Suprapubic skin (tissue), 4 donors: ENCODE measurements around the gene SCYL1. TPM values are rescaled to one million over a fixed set of nuclear protein-coding genes. Genes with fewer than 3 reads are reported as not detected.

Experiments used
- DNase-seq, 2 donors: peaks; one replicate each; pipeline ENCODE4 v3.0.0-alpha.2; 2019; ENCODE audit warnings: low spot score in 2 of 2
- H3K27ac ChIP-seq: fragments of 200-600 bp; sonication (generic); one replicate; pipeline ENCODE4 v1.5.1; 2019
- H3K27me3 ChIP-seq: fragments of 200-600 bp; sonication (generic); one replicate; pipeline ENCODE4 v1.5.1; 2019
- H3K36me3 ChIP-seq: fragments of 200-600 bp; sonication (generic); one replicate; pipeline ENCODE4 v1.5.1; 2019
- H3K4me1 ChIP-seq: fragments of 200-600 bp; sonication (generic); one replicate; pipeline ENCODE4 v1.5.1; 2019
- H3K4me3 ChIP-seq: fragments of 200-600 bp; sonication (generic); one replicate; pipeline ENCODE4 v1.5.1; 2019; ENCODE audit warnings: mild to moderate bottlenecking
- H3K9me3 ChIP-seq: fragments of 200-600 bp; sonication (generic); one replicate; pipeline ENCODE4 v1.5.1; 2019
- CTCF ChIP-seq, 2 donors: fragments of 200-600 bp in 1 of 2; fragments of 450-650 bp in 1 of 2; sonication (generic) in 1 of 2; IDR thresholded peaks; one replicate each; pipeline ENCODE4 v1.5.1; 2016 to 2019; ENCODE audit warnings: antibody characterized with exemption in 2 of 2, mild to moderate bottlenecking in 1 of 2, moderate library complexity in 1 of 2
- EP300 ChIP-seq: sonication (generic); formaldehyde crosslinking; IDR thresholded peaks from one replicate; pipeline ENCODE4 v1.6.1; 2017; ENCODE audit warnings: antibody characterized with exemption
- POLR2A ChIP-seq, 2 donors: fragments of 450-650 bp; IDR thresholded peaks; one replicate each; pipeline ENCODE4 v1.6.1; 2017; ENCODE audit warnings: antibody characterized with exemption in 2 of 2, mild to moderate bottlenecking in 2 of 2, moderate library complexity in 2 of 2
- POLR2AphosphoS5 ChIP-seq, 3 donors: sonication (generic); formaldehyde crosslinking; IDR thresholded peaks; one replicate each; pipeline ENCODE4 v1.6.1; 2017; ENCODE audit warnings: antibody characterized with exemption in 3 of 3
- WGBS: methylation state at CpG from one replicate; pipeline ENCODE4 v1.1.5; 2018; 5-methylcytosine and 5-hydroxymethylcytosine counted together
- total RNA-seq, 4 donors: library from RNA; depleted of rRNA; stranded (reverse); fragments of >200 nt; gene quantifications; one replicate each; pipeline ENCODE4 v1.1.0, GENCODE V29; 2016

SCYL1 gene
- total RNA-seq, 4 donors from 2014 or later = 63.2 to 83.6 (median 78.4) TPM

- DNase-seq = no peak
- 95% methylated on average over 6 of the region's 10 CpGs for WGBS
- TF ChIP-seq POLR2A (IDR thresholded peaks at IDR 0.05) (no peak), POLR2AphosphoS5 (IDR thresholded peaks at IDR 0.05) (no peak), CTCF (IDR thresholded peaks at IDR 0.05) (no peak), EP300 (no peak)
- no peaks in the 10 kb centered on the region for H3K27me3 ChIP-seq
- no peak overlapping the region for H3K27ac ChIP-seq
- peaks cover 41% of the 10 kb centered on the region for H3K4me1 ChIP-seq
- H3K36me3 ChIP-seq = peaks cover 33% of the 10 kb centered on the region
- no peaks in the 10 kb centered on the region for H3K9me3 ChIP-seq
- H3K4me3 ChIP-seq = no peak overlapping the region
These were observed 58.7 kb downstream of the SCYL1 start for GRCh38 chr11:65583589-65583988.

GRCh38 chr11:65584106-65584505 lies 59.2 kb downstream of the SCYL1 start:
- DNase-seq = no peak
- H3K27ac ChIP-seq = no peak overlapping the region
- H3K4me1 ChIP-seq = peaks cover 45% of the 10 kb centered on the region
- 77% methylated on average over 5 of the region's 8 CpGs for WGBS
- H3K27me3 ChIP-seq = no peaks in the 10 kb centered on the region
- TF ChIP-seq POLR2A (IDR thresholded peaks at IDR 0.05) (no peak), CTCF (IDR thresholded peaks at IDR 0.05) (no peak), POLR2AphosphoS5 (IDR thresholded peaks at IDR 0.05) (no peak), EP300 (no peak)
- no peaks in the 10 kb centered on the region for H3K9me3 ChIP-seq
- peaks cover 29% of the 10 kb centered on the region for H3K36me3 ChIP-seq
- H3K4me3 ChIP-seq = no peak overlapping the region

GRCh38 chr11:65584723-65585171 lies 59.9 kb downstream of the SCYL1 start:
- Histone ChIP-seq H3K36me3 (peaks cover 23% of the 10 kb centered on the region), H3K4me1 (peaks cover 49% of the 10 kb centered on the region), H3K27me3 (no peaks in the 10 kb centered on the region), H3K27ac (no peak overlapping the region), H3K4me3 (peak overlapping the region; percentile 19), H3K9me3 (no peaks in the 10 kb centered on the region)
- WGBS = 82% methylated on average over 33 of the region's 46 CpGs
- no peak for TF ChIP-seq POLR2AphosphoS5 (IDR thresholded peaks at IDR 0.05)
- no peak for DNase-seq

GRCh38 chr11:65585396-65586246 lies 60.7 kb downstream of the SCYL1 start:
- Histone ChIP-seq H3K27me3 (no peaks in the 10 kb centered on the region), H3K4me3 (peak overlapping the region; percentile 19), H3K27ac (no peak overlapping the region), H3K9me3 (no peaks in the 10 kb centered on the region), H3K36me3 (peaks cover 23% of the 10 kb centered on the region), H3K4me1 (peaks cover 57% of the 10 kb centered on the region)
- TF ChIP-seq POLR2A (IDR thresholded peaks at IDR 0.05) (no peak), CTCF (IDR thresholded peaks at IDR 0.05) (no peak), EP300 (no peak), POLR2AphosphoS5 (IDR thresholded peaks at IDR 0.05) (no peak)
- WGBS = 67% methylated on average over 37 of the region's 51 CpGs
- no peak for DNase-seq

GRCh38 chr11:65586247-65586630 lies 61.4 kb downstream of the SCYL1 start:
- H3K4me1 ChIP-seq = peaks cover 55% of the 10 kb centered on the region

More at GRCh38 chr11:65586247-65586630, 61.4 kb downstream of the SCYL1 start:
- DNase-seq = no peak
- Histone ChIP-seq H3K4me3 (no peak overlapping the region), H3K27me3 (no peaks in the 10 kb centered on the region), H3K27ac (no peak overlapping the region), H3K9me3 (no peaks in the 10 kb centered on the region), H3K36me3 (peaks cover 18% of the 10 kb centered on the region)
- TF ChIP-seq CTCF (IDR thresholded peaks at IDR 0.05) (no peak), EP300 (no peak), POLR2A (IDR thresholded peaks at IDR 0.05) (no peak), POLR2AphosphoS5 (IDR thresholded peaks at IDR 0.05) (no peak)
- 81% methylated on average over 3 of the region's 4 CpGs for WGBS
